Astrocyte of the spinal cord (primary cell): ENCODE data around the gene ATG4B.

Source experiments
- DNase-seq: peaks from one replicate; pipeline ENCODE4 v3.0.0; 2011; ENCODE audit warnings: low read depth, low spot score
- H3K4me3 ChIP-seq: 2 replicates; pipeline ENCODE4 v1.5.1; 2011; ENCODE audit warnings: low read depth, mild to moderate bottlenecking, low read length, moderate library complexity
- CTCF ChIP-seq: IDR thresholded peaks from 2 replicates; pipeline ENCODE4 v1.5.1; 2012; ENCODE audit warnings: low read depth, mild to moderate bottlenecking, low read length, inconsistent platforms
- in situ Hi-C: cut with HindIII; loops from 2 replicates; pipeline ENCODE4 v1.10.0; 2017; ENCODE audit warnings: low sequenced_read_pairs

ATG4B gene

GRCh38 chr2:241598061-241598460 is 39.4 kb upstream of the ATG4B start:
- TF ChIP-seq CTCF, result no peak
- no peak overlapping the region for H3K4me3 ChIP-seq
- no peak for DNase-seq
- in situ Hi-C loops, result no loop called here

DNA sequence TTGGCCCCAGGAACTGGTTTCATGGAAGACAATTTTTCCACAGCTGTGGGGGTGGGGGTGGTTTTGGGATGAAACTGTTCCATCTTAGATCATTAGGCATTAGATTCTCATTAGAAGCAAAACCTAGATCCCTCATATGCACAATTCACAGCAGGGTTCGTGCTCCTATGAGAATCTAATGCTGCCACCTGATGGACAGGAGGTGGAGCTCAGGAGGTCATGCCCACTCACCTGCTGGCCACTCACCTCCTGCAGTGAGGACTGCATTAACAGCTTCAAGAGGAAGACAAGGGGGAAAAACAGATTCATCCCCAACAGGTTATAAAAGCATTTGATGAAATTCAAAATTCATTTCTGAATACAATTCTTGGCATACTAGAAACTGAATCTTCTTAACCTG is 39.0 kb upstream of the ATG4B start:
- no peak for DNase-seq
- in situ Hi-C loops, result no loop called here
- no peak overlapping the region for H3K4me3 ChIP-seq
- TF ChIP-seq CTCF, result peak; percentile 34

GRCh38 chr2:241599615-241600014 is 37.9 kb upstream of the ATG4B start:
- in situ Hi-C loops, result no loop called here
- DNase-seq, result no peak
- H3K4me3 ChIP-seq, result no peak overlapping the region
- no peak for TF ChIP-seq CTCF

- no peak for TF ChIP-seq CTCF
- no peak for DNase-seq
- H3K4me3 ChIP-seq, result no peak overlapping the region
- in situ Hi-C loops, result no loop called here
Observed at GRCh38 chr2:241601841-241602240, 35.7 kb upstream of the ATG4B start.

DNA sequence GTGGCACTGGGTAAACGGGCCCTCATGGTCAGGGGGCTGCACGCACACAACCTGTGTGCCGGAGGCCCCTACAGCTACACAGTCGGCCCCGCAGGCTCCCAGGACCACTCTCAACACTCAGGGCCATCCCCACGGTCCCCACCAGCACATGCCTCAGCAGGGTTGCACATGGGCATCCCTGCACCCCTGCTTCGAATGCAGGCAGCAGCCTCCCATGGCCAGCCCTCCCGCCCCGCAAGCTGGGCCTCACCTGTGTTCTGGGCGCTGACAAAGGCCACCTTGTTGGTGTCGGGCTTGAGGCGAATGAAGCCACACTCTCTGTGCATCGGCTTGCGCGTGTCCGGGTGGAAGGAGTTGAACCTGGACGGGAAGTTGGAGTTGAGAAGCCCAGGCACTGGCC is 34.8 kb upstream of the ATG4B start:
- no peak for TF ChIP-seq CTCF
- no peak overlapping the region for H3K4me3 ChIP-seq
- DNase-seq, result no peak
- in situ Hi-C loops, result no loop called here

DNA sequence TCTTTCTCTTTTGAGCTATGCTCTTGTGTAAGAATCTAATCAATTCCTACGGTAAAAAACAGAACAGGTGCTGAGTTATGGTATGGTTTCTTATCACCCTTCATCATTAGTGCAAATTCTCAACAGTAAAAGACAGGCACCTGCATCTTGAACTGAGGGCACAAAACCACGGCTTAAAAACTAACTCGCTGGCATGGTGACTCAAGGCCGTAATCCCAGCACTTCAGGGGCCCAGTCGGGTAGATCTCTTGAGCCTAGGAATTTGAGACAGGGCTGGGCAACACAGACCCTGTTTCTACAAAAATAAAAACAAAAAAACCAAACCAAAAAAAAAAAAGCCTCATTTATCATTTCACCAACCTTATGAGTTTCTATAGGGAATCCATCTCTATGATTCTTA is 33.8 kb upstream of the ATG4B start:
- in situ Hi-C loops, result no loop called here
- DNase-seq, result no peak
- H3K4me3 ChIP-seq, result no peak overlapping the region
- TF ChIP-seq CTCF, result no peak

DNA sequence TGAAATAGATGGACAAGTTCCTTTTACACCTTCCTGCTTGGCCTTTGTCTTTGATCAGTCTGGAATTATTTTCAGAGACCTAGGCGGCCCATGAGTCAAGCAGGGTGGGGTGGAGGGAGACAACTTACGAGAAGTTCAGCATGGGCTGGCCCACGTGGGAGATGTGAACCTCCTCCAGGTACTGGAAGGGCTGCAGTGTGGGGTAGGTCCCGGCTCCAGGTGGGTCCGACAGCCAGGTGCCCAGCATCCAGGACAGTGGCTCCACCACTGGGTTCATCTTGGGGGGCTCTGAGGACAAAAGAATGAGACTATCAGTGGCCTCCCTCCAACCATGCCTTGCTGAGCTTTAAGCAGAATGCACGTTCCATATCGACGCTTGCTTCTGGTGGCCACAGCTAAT is 31.3 kb upstream of the ATG4B start:
- no peak overlapping the region for H3K4me3 ChIP-seq
- TF ChIP-seq CTCF, result no peak
- in situ Hi-C loops, result no loop called here
- no peak for DNase-seq
